K562 (cell line): ENCODE results near the gene PAK1IP1. TPM values are rescaled to one million over a fixed set of nuclear protein-coding genes. Genes with fewer than 3 reads are reported as not detected.

Experiments used
- CAMTA2 ChIP-seq: fragments of 250-450 bp; sonication (Bioruptor Pico); conservative IDR thresholded peaks from 2 replicates; pipeline ENCODE4 v1.5.1; 2022
- CREBBP ChIP-seq: IDR thresholded peaks from one replicate; pipeline ENCODE4 v1.6.1; 2012; ENCODE audit warnings: low read depth, mild to moderate bottlenecking, control low read depth, inconsistent platforms, low read length
- DDX20 ChIP-seq: fragments of 450-650 bp; IDR thresholded peaks from 2 replicates; pipeline ENCODE4 v1.6.1; 2016; ENCODE audit warnings: missing genetic modification characterization, low read depth, mild to moderate bottlenecking, missing compliant biosample characterization, moderate library complexity
- MAFF ChIP-seq: IDR thresholded peaks from 2 replicates; pipeline ENCODE4 v1.6.1; 2012; ENCODE audit warnings: low read length, improper control_type of control experiment
- MAFG ChIP-seq: fragments of 450-650 bp; conservative IDR thresholded peaks from 2 replicates; pipeline ENCODE4 v1.6.1; 2016; ENCODE audit warnings: missing genetic modification characterization, missing compliant biosample characterization
- MEF2D ChIP-seq: conservative IDR thresholded peaks from 2 replicates; pipeline ENCODE4 v1.6.1; 2016; ENCODE audit warnings: low read depth, missing genetic modification characterization, missing compliant biosample characterization
- NEUROD1 ChIP-seq: fragments of 150-350 bp; IDR thresholded peaks from 2 replicates; pipeline ENCODE4 v1.6.1; 2014; ENCODE audit warnings: borderline replicate concordance, low read length, low read depth; ENCODE audit not compliant: partially characterized antibody
- NFRKB ChIP-seq: fragments of 450-650 bp; IDR thresholded peaks from 2 replicates; pipeline ENCODE4 v1.6.1; 2016; ENCODE audit warnings: low read depth
- NR4A1 ChIP-seq, 2 experiments: fragments of 250-450 bp in 1 of 2; fragments of 450-650 bp in 1 of 2; sonication (Bioruptor Pico) in 1 of 2; IDR thresholded peaks; 2 replicates each; pipeline versions ENCODE4 v1.4.0 to v1.6.1; 2016 to 2020; ENCODE audit warnings: mild to moderate bottlenecking in 2 of 2, missing compliant biosample characterization in 1 of 2, missing genetic modification characterization in 1 of 2, moderate library complexity in 1 of 2
- PTTG1 ChIP-seq: fragments of 450-650 bp; IDR thresholded peaks from 2 replicates; pipeline ENCODE4 v1.6.1; 2016; ENCODE audit warnings: low read depth, mild to moderate bottlenecking, missing genetic modification characterization, missing compliant biosample characterization
- TAF1 ChIP-seq: IDR thresholded peaks from 2 replicates; pipeline ENCODE4 v1.6.1; 2011; ENCODE audit warnings: mild to moderate bottlenecking, low read length, moderate library complexity; ENCODE audit not compliant: insufficient read depth, control insufficient read depth, severe bottlenecking; ENCODE audit errors: extremely low read depth
- U2AF1 ChIP-seq: fragments of 200-400 bp; formaldehyde crosslinking; optimal IDR thresholded peaks from 2 replicates; pipeline ENCODE3; 2017; ENCODE audit warnings: mild to moderate bottlenecking, low read depth, low read length, moderate library complexity
- ZNF316 ChIP-seq: fragments of 450-650 bp; IDR thresholded peaks from 2 replicates; pipeline ENCODE4 v1.6.1; 2016
- ZNF79 ChIP-seq: fragments of 250-450 bp; sonication (Bioruptor Pico); IDR thresholded peaks from 2 replicates; pipeline ENCODE4 v1.4.0; 2020; ENCODE audit warnings: low read depth, mild to moderate bottlenecking, moderate library complexity
- polyA plus RNA-seq, 8 experiments: library from polyadenylated mRNA; depleted of rRNA in 4 of 8; stranded (reverse) in 5 of 8; unstranded in 3 of 8; fragments of >200 nt; fragmentation: Nextera tagmentation in 2 of 8; fragmentation: Illumina TruSeq in 1 of 8; extraction: Ambion mirVana in 2 of 8; extraction: Trizol in 1 of 8; gene quantifications; 2 replicates each; pipeline versions ENCODE4 v1.2.1 to v1.2.3, GENCODE V29; 2011 to 2014; ENCODE audit warnings: inconsistent platforms in 1 of 8, missing spikeins in 1 of 8
- total RNA-seq, 7 experiments: library from RNA; depleted of rRNA in 6 of 7; stranded (reverse); fragments of >200 nt in 6 of 7; fragmentation: Illumina TruSeq in 2 of 7; extraction: Trizol in 2 of 7; gene quantifications; 2 replicates each; pipeline versions ENCODE4 v1.2.1 to v1.2.3, GENCODE V29; 2011 to 2021; ENCODE audit warnings: low replicate concordance in 1 of 7
- TF ChIP-seq, protein P1 (sequence below): fragments of 450-650 bp; IDR thresholded peaks from 2 replicates; pipeline ENCODE4 v1.6.1; 2016; ENCODE audit warnings: missing biosample characterization, missing genetic modification characterization
- TF ChIP-seq, protein P2 (sequence below): fragments of 450-650 bp; IDR thresholded peaks from 2 replicates; pipeline ENCODE4 v1.6.1; 2016; ENCODE audit warnings: mild to moderate bottlenecking
- TF ChIP-seq, protein P3 (sequence below), 2 experiments: fragments of 450-650 bp; conservative IDR thresholded peaks; 2 replicates each; pipeline ENCODE4 v1.6.1; 2017; ENCODE audit warnings: mild to moderate bottlenecking in 2 of 2, moderate library complexity in 2 of 2
- TF ChIP-seq, protein P4 (sequence below): fragments of 200-800 bp; sonication (Bioruptor generic); IDR thresholded peaks from 2 replicates; pipeline ENCODE4 v1.6.1; 2016; ENCODE audit warnings: missing genetic modification characterization, missing compliant biosample characterization

PAK1IP1 gene
- total and polyA plus RNA-seq, 9 of the 15 experiments (the other 6 are each of a cell fraction or from before 2014, with no cell fraction given): 50.0 to 200 (median 87.0) TPM

DNA sequence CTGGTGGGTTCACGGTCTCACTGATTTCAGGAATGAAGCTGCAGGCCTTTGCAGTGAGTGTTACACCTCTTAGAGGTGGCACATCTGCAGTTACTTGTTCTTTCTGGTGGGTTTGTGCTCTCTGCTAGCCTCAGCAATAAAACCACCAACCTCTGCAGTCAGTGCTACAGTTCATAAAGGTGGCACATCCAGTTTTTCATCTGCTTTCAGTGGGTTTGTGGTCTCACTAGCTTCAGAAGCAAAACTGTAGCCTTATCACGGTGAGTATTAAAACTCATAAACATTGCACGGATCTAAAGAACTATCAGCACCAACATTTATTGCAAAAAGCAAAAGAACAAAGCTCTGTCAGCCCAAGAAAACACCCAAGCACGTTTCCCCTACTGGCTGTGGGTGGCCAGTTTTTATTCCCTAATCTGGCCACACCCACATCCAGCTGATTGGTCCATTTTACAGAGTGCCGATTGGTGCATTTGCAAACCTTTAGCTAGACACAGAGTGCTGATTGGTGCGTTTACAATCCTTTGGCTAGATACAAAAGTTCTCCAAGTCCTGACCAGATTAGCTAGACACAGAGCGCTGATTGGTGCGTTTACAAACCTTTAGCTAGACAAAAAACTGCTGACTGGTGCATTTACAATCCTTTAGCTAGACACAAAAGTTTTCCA, 24.7 kb downstream of the PAK1IP1 start (continued):
- no peak for TF ChIP-seq U2AF1
- peak; percentile 94 for TF ChIP-seq ZNF316
- TF ChIP-seq NR4A1 (CRISPR knock-in tag; IDR thresholded peaks at IDR 0.05): no peak
- no peak for TF ChIP-seq NR4A1 (tag; IDR thresholded peaks at IDR 0.05)
- no peak for TF ChIP-seq DDX20
- TF ChIP-seq MAFF: peak; percentile 87
- TF ChIP-seq CREBBP: no peak
- no peak for TF ChIP-seq MEF2D (tag)
- no peak for TF ChIP-seq PTTG1
- TF ChIP-seq ZNF79 (CRISPR knock-in tag): no peak
- TF ChIP-seq, protein P1, sequence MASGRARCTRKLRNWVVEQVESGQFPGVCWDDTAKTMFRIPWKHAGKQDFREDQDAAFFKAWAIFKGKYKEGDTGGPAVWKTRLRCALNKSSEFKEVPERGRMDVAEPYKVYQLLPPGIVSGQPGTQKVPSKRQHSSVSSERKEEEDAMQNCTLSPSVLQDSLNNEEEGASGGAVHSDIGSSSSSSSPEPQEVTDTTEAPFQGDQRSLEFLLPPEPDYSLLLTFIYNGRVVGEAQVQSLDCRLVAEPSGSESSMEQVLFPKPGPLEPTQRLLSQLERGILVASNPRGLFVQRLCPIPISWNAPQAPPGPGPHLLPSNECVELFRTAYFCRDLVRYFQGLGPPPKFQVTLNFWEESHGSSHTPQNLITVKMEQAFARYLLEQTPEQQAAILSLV (tag): no peak
- TF ChIP-seq TAF1: no peak
- TF ChIP-seq MAFG (tag): peak; percentile 76
- TF ChIP-seq, protein P2, sequence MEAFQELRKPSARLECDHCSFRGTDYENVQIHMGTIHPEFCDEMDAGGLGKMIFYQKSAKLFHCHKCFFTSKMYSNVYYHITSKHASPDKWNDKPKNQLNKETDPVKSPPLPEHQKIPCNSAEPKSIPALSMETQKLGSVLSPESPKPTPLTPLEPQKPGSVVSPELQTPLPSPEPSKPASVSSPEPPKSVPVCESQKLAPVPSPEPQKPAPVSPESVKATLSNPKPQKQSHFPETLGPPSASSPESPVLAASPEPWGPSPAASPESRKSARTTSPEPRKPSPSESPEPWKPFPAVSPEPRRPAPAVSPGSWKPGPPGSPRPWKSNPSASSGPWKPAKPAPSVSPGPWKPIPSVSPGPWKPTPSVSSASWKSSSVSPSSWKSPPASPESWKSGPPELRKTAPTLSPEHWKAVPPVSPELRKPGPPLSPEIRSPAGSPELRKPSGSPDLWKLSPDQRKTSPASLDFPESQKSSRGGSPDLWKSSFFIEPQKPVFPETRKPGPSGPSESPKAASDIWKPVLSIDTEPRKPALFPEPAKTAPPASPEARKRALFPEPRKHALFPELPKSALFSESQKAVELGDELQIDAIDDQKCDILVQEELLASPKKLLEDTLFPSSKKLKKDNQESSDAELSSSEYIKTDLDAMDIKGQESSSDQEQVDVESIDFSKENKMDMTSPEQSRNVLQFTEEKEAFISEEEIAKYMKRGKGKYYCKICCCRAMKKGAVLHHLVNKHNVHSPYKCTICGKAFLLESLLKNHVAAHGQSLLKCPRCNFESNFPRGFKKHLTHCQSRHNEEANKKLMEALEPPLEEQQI: peak; percentile 31; the same call in 1 of the 2 replicates
- no peak for TF ChIP-seq NFRKB
- TF ChIP-seq, protein P3, sequence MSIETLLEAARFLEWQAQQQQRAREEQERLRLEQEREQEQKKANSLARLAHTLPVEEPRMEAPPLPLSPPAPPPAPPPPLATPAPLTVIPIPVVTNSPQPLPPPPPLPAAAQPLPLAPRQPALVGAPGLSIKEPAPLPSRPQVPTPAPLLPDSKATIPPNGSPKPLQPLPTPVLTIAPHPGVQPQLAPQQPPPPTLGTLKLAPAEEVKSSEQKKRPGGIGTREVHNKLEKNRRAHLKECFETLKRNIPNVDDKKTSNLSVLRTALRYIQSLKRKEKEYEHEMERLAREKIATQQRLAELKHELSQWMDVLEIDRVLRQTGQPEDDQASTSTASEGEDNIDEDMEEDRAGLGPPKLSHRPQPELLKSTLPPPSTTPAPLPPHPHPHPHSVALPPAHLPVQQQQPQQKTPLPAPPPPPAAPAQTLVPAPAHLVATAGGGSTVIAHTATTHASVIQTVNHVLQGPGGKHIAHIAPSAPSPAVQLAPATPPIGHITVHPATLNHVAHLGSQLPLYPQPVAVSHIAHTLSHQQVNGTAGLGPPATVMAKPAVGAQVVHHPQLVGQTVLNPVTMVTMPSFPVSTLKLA (conservative IDR thresholded peaks at IDR 0.05): no peak
- no peak for TF ChIP-seq CAMTA2 (CRISPR knock-in tag)
- TF ChIP-seq, protein P4, sequence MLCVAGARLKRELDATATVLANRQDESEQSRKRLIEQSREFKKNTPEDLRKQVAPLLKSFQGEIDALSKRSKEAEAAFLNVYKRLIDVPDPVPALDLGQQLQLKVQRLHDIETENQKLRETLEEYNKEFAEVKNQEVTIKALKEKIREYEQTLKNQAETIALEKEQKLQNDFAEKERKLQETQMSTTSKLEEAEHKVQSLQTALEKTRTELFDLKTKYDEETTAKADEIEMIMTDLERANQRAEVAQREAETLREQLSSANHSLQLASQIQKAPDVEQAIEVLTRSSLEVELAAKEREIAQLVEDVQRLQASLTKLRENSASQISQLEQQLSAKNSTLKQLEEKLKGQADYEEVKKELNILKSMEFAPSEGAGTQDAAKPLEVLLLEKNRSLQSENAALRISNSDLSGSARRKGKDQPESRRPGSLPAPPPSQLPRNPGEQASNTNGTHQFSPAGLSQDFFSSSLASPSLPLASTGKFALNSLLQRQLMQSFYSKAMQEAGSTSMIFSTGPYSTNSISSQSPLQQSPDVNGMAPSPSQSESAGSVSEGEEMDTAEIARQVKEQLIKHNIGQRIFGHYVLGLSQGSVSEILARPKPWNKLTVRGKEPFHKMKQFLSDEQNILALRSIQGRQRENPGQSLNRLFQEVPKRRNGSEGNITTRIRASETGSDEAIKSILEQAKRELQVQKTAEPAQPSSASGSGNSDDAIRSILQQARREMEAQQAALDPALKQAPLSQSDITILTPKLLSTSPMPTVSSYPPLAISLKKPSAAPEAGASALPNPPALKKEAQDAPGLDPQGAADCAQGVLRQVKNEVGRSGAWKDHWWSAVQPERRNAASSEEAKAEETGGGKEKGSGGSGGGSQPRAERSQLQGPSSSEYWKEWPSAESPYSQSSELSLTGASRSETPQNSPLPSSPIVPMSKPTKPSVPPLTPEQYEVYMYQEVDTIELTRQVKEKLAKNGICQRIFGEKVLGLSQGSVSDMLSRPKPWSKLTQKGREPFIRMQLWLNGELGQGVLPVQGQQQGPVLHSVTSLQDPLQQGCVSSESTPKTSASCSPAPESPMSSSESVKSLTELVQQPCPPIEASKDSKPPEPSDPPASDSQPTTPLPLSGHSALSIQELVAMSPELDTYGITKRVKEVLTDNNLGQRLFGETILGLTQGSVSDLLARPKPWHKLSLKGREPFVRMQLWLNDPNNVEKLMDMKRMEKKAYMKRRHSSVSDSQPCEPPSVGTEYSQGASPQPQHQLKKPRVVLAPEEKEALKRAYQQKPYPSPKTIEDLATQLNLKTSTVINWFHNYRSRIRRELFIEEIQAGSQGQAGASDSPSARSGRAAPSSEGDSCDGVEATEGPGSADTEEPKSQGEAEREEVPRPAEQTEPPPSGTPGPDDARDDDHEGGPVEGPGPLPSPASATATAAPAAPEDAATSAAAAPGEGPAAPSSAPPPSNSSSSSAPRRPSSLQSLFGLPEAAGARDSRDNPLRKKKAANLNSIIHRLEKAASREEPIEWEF (CRISPR knock-in tag): no peak
- no peak for TF ChIP-seq NEUROD1
